ENCODE data around the gene EVC2. TPM values are rescaled to one million over a fixed set of nuclear protein-coding genes. Genes with fewer than 3 reads are reported as not detected.

EVC2 gene
- total and polyA plus RNA-seq, 4 experiments from 2014 or later = 0.31 to 3.3 (median 2.0) TPM

DNA sequence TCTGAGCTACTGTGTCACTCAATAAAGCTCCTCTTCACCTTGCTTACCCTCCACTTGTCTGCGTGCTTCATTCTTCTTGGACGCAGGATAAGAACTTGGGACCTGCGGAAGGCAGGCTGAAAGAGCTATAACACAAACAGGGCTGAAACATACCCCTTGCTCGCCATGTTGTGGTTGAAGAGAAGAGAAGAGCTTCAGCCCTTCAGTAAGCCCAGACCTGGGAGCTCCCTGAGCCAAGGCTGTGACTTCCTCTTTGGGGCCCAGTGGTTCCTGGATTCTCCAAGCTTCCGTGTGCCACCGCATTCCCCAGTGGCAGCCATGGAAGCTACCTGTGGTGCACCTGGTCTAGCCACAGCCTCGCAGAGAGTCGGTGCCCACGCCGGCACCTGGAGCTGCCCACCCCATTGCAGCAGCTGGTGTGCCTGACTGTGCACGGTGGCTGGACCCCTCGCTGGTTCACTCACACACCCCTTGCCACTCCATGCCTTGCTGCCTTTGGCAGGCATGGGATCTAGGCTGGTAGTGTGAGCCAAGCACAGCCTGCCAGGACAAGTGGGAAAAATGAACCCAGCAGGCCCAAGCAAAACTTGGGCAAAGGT, 160.6 kb downstream of the EVC2 start:
- ChIA-PET CTCF (ENCODE audit: partially characterized antibody) (no interaction called here), POLR2A (ENCODE audit: partially characterized antibody) (no interaction called here)
- Mint-ChIP-seq H3K27me3 (no peaks in the 10 kb centered on the region), H3K4me3 (no peak overlapping the region), H3K27ac (no peak overlapping the region), H3K4me1 (no peaks in the 10 kb centered on the region), H3K36me3 (peaks cover 2 to 6% of the 10 kb centered on the region in 2 donors), H3K9me3 (peaks cover 2 to 13% (median 8%) of the 10 kb centered on the region in 8 donors)
- H3K27me3 ChIP-seq (ENCODE audit: insufficient read depth, low read length) = no peaks in the 10 kb centered on the region
- H3K4me3 ChIP-seq (ENCODE audit: low read length in 2 of 2) = no peak overlapping the region
- DNase-seq = no peak
- intact Hi-C loops (cut with micrococcal nuclease) = no loop called here
- no peaks in the 10 kb centered on the region for H3K36me3 ChIP-seq (ENCODE audit: insufficient read depth, low read length)
- H3K4me1 ChIP-seq (ENCODE audit: insufficient read depth, low read length) = no peaks in the 10 kb centered on the region
- H3K9me3 ChIP-seq (ENCODE audit: control insufficient read depth in 1 of 2, low read length in 2 of 2) = no peaks in the 10 kb centered on the region
- no peak overlapping the region for H3K27ac ChIP-seq (ENCODE audit: low read depth, low read length)

DNA sequence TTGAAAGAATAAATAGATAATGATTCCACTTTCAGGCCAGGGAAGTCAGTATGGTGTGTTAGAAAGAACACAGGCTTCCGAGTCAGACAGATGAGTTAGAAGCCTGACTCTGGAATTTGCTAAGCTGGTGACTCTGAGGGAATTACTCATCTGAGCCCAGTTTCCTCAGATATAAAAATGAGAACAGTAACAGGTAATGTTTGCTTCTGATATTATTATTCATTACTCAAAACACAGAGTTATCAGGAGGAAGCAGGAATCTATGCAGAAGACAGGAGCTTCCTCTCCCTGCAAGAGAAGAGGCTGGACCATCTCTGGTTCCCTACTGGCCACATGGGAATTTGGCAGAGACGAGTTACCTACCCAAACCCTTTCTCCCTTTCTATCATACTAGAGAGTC, 163.1 kb downstream of the EVC2 start:
- H3K4me1 Mint-ChIP-seq = no peaks in the 10 kb centered on the region

DNA sequence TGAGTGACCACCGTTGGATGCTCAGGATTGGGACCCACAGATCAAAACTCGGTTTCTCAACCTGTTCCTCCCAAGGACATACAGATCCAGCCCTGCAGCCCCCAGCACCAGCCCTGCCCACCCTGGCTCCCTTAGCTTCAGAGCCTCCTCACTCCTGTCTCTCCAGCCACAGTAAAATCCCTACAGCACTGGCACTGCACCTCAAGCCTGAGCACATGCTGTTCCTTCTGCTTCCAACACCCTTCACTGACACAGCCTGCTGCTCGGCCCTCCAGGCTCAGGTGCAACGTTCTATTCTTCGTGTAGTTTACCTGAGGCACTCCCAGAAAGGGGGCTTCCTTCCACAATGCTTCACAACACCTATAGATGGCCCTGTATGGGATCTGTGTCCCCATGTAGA, 163.6 kb downstream of the EVC2 start:
- ChIA-PET CTCF (ENCODE audit: partially characterized antibody) (no interaction called here), POLR2A (ENCODE audit: partially characterized antibody) (no interaction called here)
- Mint-ChIP-seq H3K4me1 (no peaks in the 10 kb centered on the region), H3K9me3 (peaks cover under 1 to 8% (median 2%) of the 10 kb centered on the region in 8 donors), H3K36me3 (no peaks in the 10 kb centered on the region), H3K4me3 (no peak overlapping the region), H3K27me3 (no peaks in the 10 kb centered on the region), H3K27ac (no peak overlapping the region)
- intact Hi-C loops (cut with micrococcal nuclease) = no loop called here
- Histone ChIP-seq H3K4me1 (ENCODE audit: insufficient read depth, low read length) (no peaks in the 10 kb centered on the region), H3K9me3 (ENCODE audit: control insufficient read depth in 1 of 2, low read length in 2 of 2) (no peaks in the 10 kb centered on the region), H3K27ac (ENCODE audit: low read depth, low read length) (no peak overlapping the region), H3K36me3 (ENCODE audit: insufficient read depth, low read length) (no peaks in the 10 kb centered on the region), H3K4me3 (ENCODE audit: low read length in 2 of 2) (no peak overlapping the region), H3K27me3 (ENCODE audit: insufficient read depth, low read length) (no peaks in the 10 kb centered on the region)
- DNase-seq = no peak

More for the DNA sequence above, 163.1 kb downstream of the EVC2 start:
- Histone ChIP-seq H3K9me3 (ENCODE audit: control insufficient read depth in 1 of 2, low read length in 2 of 2) (no peaks in the 10 kb centered on the region), H3K27ac (ENCODE audit: low read depth, low read length) (no peak overlapping the region), H3K4me1 (ENCODE audit: insufficient read depth, low read length) (no peaks in the 10 kb centered on the region), H3K36me3 (ENCODE audit: insufficient read depth, low read length) (no peaks in the 10 kb centered on the region), H3K4me3 (ENCODE audit: low read length in 2 of 2) (no peak overlapping the region), H3K27me3 (ENCODE audit: insufficient read depth, low read length) (no peaks in the 10 kb centered on the region)
- no peak overlapping the region for H3K4me3 Mint-ChIP-seq
- CTCF ChIA-PET (ENCODE audit: partially characterized antibody) = no interaction called here
- POLR2A ChIA-PET (ENCODE audit: partially characterized antibody) = no interaction called here
- no peaks in the 10 kb centered on the region for H3K27me3 Mint-ChIP-seq
- peaks cover 0 to under 1% of the 10 kb centered on the region in 2 donors for H3K36me3 Mint-ChIP-seq
- DNase-seq = no peak
- intact Hi-C loops (cut with micrococcal nuclease) = no loop called here
- H3K27ac Mint-ChIP-seq = no peak overlapping the region
- peaks cover 2 to 13% (median 5%) of the 10 kb centered on the region in 8 donors for H3K9me3 Mint-ChIP-seq

DNA sequence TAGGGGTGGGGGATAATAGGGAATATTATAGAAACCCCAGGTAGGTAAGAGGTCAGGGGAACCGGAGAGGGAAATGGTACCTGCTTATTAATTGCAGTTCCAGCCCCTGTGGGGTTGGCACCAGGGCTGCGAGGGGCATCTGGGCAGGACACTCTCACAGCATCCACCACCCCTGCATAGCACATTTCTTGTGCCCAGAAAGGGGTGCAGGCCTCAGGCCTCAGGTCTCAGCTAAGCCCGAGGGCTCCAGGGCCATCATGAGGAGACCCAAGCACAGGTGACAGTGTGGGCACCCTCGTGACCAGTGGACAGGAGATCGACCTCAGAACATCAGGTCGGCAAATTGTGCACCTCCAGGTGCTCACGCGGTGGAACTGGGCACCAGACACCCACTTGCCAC, 164.7 kb downstream of the EVC2 start:
- H3K36me3 ChIP-seq (ENCODE audit: insufficient read depth, low read length) = no peaks in the 10 kb centered on the region
- DNase-seq = no peak
- peaks cover 0 to 4% (median 0%) of the 10 kb centered on the region in 8 donors for H3K9me3 Mint-ChIP-seq
- intact Hi-C loops (cut with micrococcal nuclease) = no loop called here
- no peak overlapping the region for H3K27ac ChIP-seq (ENCODE audit: low read depth, low read length)
- H3K36me3 Mint-ChIP-seq = no peaks in the 10 kb centered on the region
- H3K27ac Mint-ChIP-seq = no peak overlapping the region
- no peak overlapping the region for H3K4me3 ChIP-seq (ENCODE audit: low read length in 2 of 2)
- H3K27me3 Mint-ChIP-seq = no peaks in the 10 kb centered on the region
- no peaks in the 10 kb centered on the region for H3K4me1 ChIP-seq (ENCODE audit: insufficient read depth, low read length)
- H3K9me3 ChIP-seq (ENCODE audit: control insufficient read depth in 1 of 2, low read length in 2 of 2) = no peaks in the 10 kb centered on the region
- no peaks in the 10 kb centered on the region for H3K4me1 Mint-ChIP-seq
- no peak overlapping the region for H3K4me3 Mint-ChIP-seq
- H3K27me3 ChIP-seq (ENCODE audit: insufficient read depth, low read length) = no peaks in the 10 kb centered on the region
- ChIA-PET POLR2A (ENCODE audit: partially characterized antibody) (no interaction called here), CTCF (ENCODE audit: partially characterized antibody) (no interaction called here)

DNA sequence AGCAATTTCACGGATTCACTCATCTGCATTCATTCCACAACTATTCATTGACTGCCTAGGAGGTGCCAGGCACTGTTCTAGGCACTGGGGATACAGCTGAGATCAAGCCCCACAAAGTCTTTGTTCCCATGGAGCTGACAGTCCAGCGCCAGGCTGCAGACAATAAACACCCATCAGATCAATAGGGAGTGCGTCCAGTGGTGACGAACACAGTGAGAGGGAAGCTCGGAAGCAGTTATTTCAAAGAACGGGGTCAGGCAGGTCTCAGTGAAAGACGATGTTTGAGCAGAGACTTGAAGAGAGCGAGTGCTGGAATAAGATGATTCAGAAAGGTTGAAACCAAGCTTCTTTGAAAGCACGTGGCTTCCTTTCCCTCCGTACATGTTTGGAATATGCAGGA, 167.2 kb downstream of the EVC2 start:
- Histone ChIP-seq H3K27ac (ENCODE audit: low read depth, low read length) (no peak overlapping the region), H3K36me3 (ENCODE audit: insufficient read depth, low read length) (no peaks in the 10 kb centered on the region), H3K27me3 (ENCODE audit: insufficient read depth, low read length) (no peaks in the 10 kb centered on the region), H3K4me1 (ENCODE audit: insufficient read depth, low read length) (no peaks in the 10 kb centered on the region), H3K9me3 (ENCODE audit: control insufficient read depth in 1 of 2, low read length in 2 of 2) (no peaks in the 10 kb centered on the region), H3K4me3 (ENCODE audit: low read length in 2 of 2) (no peak overlapping the region)
- Mint-ChIP-seq H3K36me3 (no peaks in the 10 kb centered on the region), H3K4me1 (no peaks in the 10 kb centered on the region), H3K27ac (no peak overlapping the region), H3K4me3 (no peak overlapping the region), H3K27me3 (no peaks in the 10 kb centered on the region), H3K9me3 (peaks cover 0 to 4% (median under 1%) of the 10 kb centered on the region in 8 donors)
- no peak for DNase-seq
- CTCF ChIA-PET (ENCODE audit: partially characterized antibody) = no interaction called here
- POLR2A ChIA-PET (ENCODE audit: partially characterized antibody) = no interaction called here
- intact Hi-C loops (cut with micrococcal nuclease) = no loop called here

DNA sequence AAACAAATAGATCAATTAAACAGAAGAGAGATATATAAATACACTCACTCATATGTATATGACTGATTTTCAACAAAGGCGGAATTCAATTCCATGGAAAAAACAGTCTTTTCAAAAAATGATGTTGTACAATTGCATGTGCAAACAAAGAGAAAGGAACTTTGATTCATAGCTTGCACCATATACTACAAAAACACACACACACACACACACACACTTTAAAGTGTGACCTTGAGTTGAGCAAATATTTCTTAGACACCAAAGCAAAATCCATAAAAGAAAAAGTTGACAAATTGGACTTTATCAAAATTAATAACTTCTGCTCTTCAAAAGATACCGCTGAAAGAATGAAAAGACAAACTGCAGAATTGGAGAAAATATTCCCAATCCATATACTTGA, 168.8 kb downstream of the EVC2 start:
- no peak overlapping the region for H3K27ac ChIP-seq (ENCODE audit: low read depth, low read length)
- ChIA-PET POLR2A (ENCODE audit: partially characterized antibody) (no interaction called here), CTCF (ENCODE audit: partially characterized antibody) (no interaction called here)
- Mint-ChIP-seq H3K36me3 (no peaks in the 10 kb centered on the region), H3K4me1 (no peaks in the 10 kb centered on the region), H3K4me3 (no peak overlapping the region), H3K9me3 (peaks cover 2 to 13% (median 8%) of the 10 kb centered on the region in 8 donors), H3K27ac (no peak overlapping the region), H3K27me3 (no peaks in the 10 kb centered on the region)
- H3K4me1 ChIP-seq (ENCODE audit: insufficient read depth, low read length) = no peaks in the 10 kb centered on the region
- DNase-seq = no peak
- H3K9me3 ChIP-seq (ENCODE audit: control insufficient read depth in 1 of 2, low read length in 2 of 2) = no peaks in the 10 kb centered on the region
- no peaks in the 10 kb centered on the region for H3K36me3 ChIP-seq (ENCODE audit: insufficient read depth, low read length)
- no peaks in the 10 kb centered on the region for H3K27me3 ChIP-seq (ENCODE audit: insufficient read depth, low read length)
- H3K4me3 ChIP-seq (ENCODE audit: low read length in 2 of 2) = no peak overlapping the region
- intact Hi-C loops (cut with micrococcal nuclease) = no loop called here

DNA sequence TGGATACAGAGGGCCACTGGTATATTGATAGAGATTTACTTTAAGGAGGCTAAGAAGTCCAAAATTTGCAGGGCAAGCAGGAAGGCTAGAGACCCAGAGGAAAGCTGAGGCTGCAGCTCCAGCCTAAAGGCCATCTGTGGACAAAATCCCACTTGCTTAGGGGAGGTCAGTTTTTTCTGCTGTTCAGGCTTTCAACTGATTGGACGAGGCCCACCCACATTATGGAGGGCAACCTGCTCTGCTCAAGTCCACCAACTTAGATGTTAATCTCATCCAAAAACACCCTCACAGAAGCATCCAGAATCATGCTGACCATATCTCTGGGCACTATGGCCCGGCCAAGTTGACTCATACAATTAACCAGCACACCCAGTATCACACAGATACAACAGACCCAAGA, 176.3 kb downstream of the EVC2 start:
- H3K36me3 Mint-ChIP-seq = peaks cover 0 to 5% of the 10 kb centered on the region in 2 donors
- no peak for DNase-seq

DNA sequence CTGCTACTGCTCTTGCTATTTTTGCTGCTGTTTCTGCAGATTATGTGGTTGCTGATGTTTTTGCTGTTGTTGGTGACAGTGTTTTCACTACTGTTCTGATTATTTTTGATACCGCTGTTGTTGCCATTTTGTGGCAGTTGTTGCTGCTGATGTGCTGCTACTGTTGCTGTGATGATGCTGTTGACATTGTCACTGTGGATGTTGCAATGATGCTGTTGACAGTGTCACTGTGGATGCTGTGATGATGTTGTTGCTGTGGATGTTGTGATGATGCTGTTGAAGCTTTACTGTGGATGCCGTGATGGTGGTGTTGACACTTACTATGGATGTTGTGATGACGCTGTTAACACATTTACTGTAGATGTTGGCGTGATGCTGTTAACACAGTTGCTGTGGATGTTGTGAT, 180.3 kb downstream of the EVC2 start:
- H3K36me3 Mint-ChIP-seq = no peaks in the 10 kb centered on the region
- POLR2A ChIA-PET (ENCODE audit: partially characterized antibody) = no interaction called here

More for the DNA sequence above, 176.3 kb downstream of the EVC2 start:
- intact Hi-C loops (cut with micrococcal nuclease) = no loop called here
- Mint-ChIP-seq H3K9me3 (peaks cover 8 to 21% (median 14%) of the 10 kb centered on the region in 8 donors), H3K4me3 (no peak overlapping the region), H3K27me3 (no peaks in the 10 kb centered on the region), H3K4me1 (no peaks in the 10 kb centered on the region), H3K27ac (no peak overlapping the region)
- Histone ChIP-seq H3K9me3 (ENCODE audit: control insufficient read depth in 1 of 2, low read length in 2 of 2) (no peaks in the 10 kb centered on the region), H3K36me3 (ENCODE audit: insufficient read depth, low read length) (no peaks in the 10 kb centered on the region), H3K4me3 (ENCODE audit: low read length in 2 of 2) (no peak overlapping the region), H3K27me3 (ENCODE audit: insufficient read depth, low read length) (no peaks in the 10 kb centered on the region), H3K27ac (ENCODE audit: low read depth, low read length) (no peak overlapping the region), H3K4me1 (ENCODE audit: insufficient read depth, low read length) (no peaks in the 10 kb centered on the region)
- CTCF ChIA-PET (ENCODE audit: partially characterized antibody) = no interaction called here
- POLR2A ChIA-PET (ENCODE audit: partially characterized antibody) = no interaction called here

More for the DNA sequence above, 180.3 kb downstream of the EVC2 start:
- no peak overlapping the region for H3K4me3 Mint-ChIP-seq
- H3K9me3 Mint-ChIP-seq = peaks cover 0 to 6% (median 3%) of the 10 kb centered on the region in 8 donors
- H3K27ac Mint-ChIP-seq = no peak overlapping the region
- H3K4me1 ChIP-seq (ENCODE audit: insufficient read depth, low read length) = no peaks in the 10 kb centered on the region
- no peaks in the 10 kb centered on the region for H3K27me3 ChIP-seq (ENCODE audit: insufficient read depth, low read length)
- H3K9me3 ChIP-seq (ENCODE audit: control insufficient read depth in 1 of 2, low read length in 2 of 2) = no peaks in the 10 kb centered on the region
- no peaks in the 10 kb centered on the region for H3K27me3 Mint-ChIP-seq
- CTCF ChIA-PET (ENCODE audit: partially characterized antibody) = no interaction called here
- intact Hi-C loops (cut with micrococcal nuclease) = no loop called here
- no peaks in the 10 kb centered on the region for H3K36me3 ChIP-seq (ENCODE audit: insufficient read depth, low read length)
- no peaks in the 10 kb centered on the region for H3K4me1 Mint-ChIP-seq
- no peak for DNase-seq
- H3K4me3 ChIP-seq (ENCODE audit: low read length in 2 of 2) = no peak overlapping the region
- H3K27ac ChIP-seq (ENCODE audit: low read depth, low read length) = no peak overlapping the region

Measured in CD4-positive, alpha-beta memory T cell (primary cell).